Fibroblast of lung (primary cell): ENCODE measurements around the gene RABAC1. TPM values are rescaled to one million over a fixed set of nuclear protein-coding genes. Genes with fewer than 3 reads are reported as not detected.

Experiments
- DNase-seq, 2 donors: peaks; one replicate each; pipeline versions ENCODE4 v3.0.0 to v3.0.0-alpha.2; 2010; ENCODE audit warnings: low read depth in 2 of 2
- H2AFZ ChIP-seq: 2 replicates; pipeline ENCODE4 v1.5.1; 2012; ENCODE audit warnings: low read length, control low read depth, inconsistent platforms
- H3K27ac ChIP-seq: 2 replicates; pipeline ENCODE4 v1.5.1; 2011; ENCODE audit warnings: low read length, control low read depth; ENCODE audit not compliant: insufficient read depth
- H3K27me3 ChIP-seq: 2 replicates; pipeline ENCODE4 v1.5.1; 2011; ENCODE audit warnings: mild to moderate bottlenecking, low read length; ENCODE audit not compliant: control insufficient read depth, insufficient read depth
- H3K36me3 ChIP-seq: 2 replicates; pipeline ENCODE4 v1.5.1; 2011; ENCODE audit warnings: low read length; ENCODE audit not compliant: control insufficient read depth, insufficient read depth
- H3K4me1 ChIP-seq: 2 replicates; pipeline ENCODE4 v1.5.1; 2011; ENCODE audit warnings: low read length; ENCODE audit not compliant: control insufficient read depth, insufficient read depth; ENCODE audit errors: extremely low read depth
- H3K4me2 ChIP-seq: 2 replicates; pipeline ENCODE4 v1.5.1; 2011; ENCODE audit warnings: low read length, control low read depth; ENCODE audit not compliant: insufficient read depth; ENCODE audit errors: extremely low read depth
- H3K4me3 ChIP-seq, 4 experiments: fragments of 200-600 bp in 1 of 4; sonication (generic) in 1 of 4; replicated peaks in 1 of 4; 2 replicates each; pipeline ENCODE4 v1.5.1; 2011 to 2016; ENCODE audit warnings: low read length in 4 of 4, low read depth in 3 of 4, mild to moderate bottlenecking in 3 of 4, control low read depth in 2 of 4, inconsistent platforms in 1 of 4, mixed read lengths in 1 of 4; ENCODE audit not compliant: insufficient read depth in 1 of 4; ENCODE audit errors: control extremely low read depth in 1 of 4
- H3K79me2 ChIP-seq: 2 replicates; pipeline ENCODE4 v1.5.1; 2012; ENCODE audit warnings: mild to moderate bottlenecking, low read length, inconsistent platforms; ENCODE audit not compliant: control insufficient read depth, insufficient read depth
- H3K9ac ChIP-seq: 2 replicates; pipeline ENCODE4 v1.5.1; 2011; ENCODE audit warnings: mild to moderate bottlenecking, low read length, control low read depth; ENCODE audit not compliant: insufficient read depth
- H3K9me3 ChIP-seq: 2 replicates; pipeline ENCODE4 v1.5.1; 2012; ENCODE audit warnings: low read depth, low read length; ENCODE audit not compliant: control insufficient read depth, insufficient read depth
- H4K20me1 ChIP-seq: 2 replicates; pipeline ENCODE4 v1.5.1; 2011; ENCODE audit warnings: low read length; ENCODE audit not compliant: control insufficient read depth, insufficient read depth; ENCODE audit errors: extremely low read depth
- EZH2 ChIP-seq: IDR thresholded peaks from 2 replicates; pipeline ENCODE4 v1.5.1; 2012; ENCODE audit warnings: low read length, control low read depth, mild to moderate bottlenecking; ENCODE audit errors: missing control alignments
- polyA plus RNA-seq, 2 donors: library from polyadenylated mRNA; depleted of rRNA in 1 of 2; stranded (reverse) in 1 of 2; unstranded in 1 of 2; fragments of >200 nt; gene quantifications; 2 replicates each; pipeline ENCODE4 v1.2.1, GENCODE V29; 2011 to 2012; ENCODE audit warnings: missing spikeins in 1 of 2
- total RNA-seq: library from RNA; depleted of rRNA; stranded (reverse); fragments of >200 nt; gene quantifications from 2 replicates; pipeline ENCODE4 v1.2.1, GENCODE V29; 2014
- TF ChIP-seq, protein P1 (sequence below), 2 donors: IDR thresholded peaks in 1 of 2; conservative IDR thresholded peaks in 1 of 2; 1 replicate in 1 of 2; 2 replicates in 1 of 2; pipeline ENCODE4 v1.5.1; 2011 to 2012; ENCODE audit warnings: low read length in 2 of 2, control low read depth in 1 of 2, inconsistent platforms in 1 of 2, low read depth in 1 of 2, mild to moderate bottlenecking in 1 of 2

The RABAC1 gene
- total and polyA plus RNA-seq, 2 donors (not counting 1 experiment from before 2014, with no cell fraction given) = 163 to 193 TPM

DNA sequence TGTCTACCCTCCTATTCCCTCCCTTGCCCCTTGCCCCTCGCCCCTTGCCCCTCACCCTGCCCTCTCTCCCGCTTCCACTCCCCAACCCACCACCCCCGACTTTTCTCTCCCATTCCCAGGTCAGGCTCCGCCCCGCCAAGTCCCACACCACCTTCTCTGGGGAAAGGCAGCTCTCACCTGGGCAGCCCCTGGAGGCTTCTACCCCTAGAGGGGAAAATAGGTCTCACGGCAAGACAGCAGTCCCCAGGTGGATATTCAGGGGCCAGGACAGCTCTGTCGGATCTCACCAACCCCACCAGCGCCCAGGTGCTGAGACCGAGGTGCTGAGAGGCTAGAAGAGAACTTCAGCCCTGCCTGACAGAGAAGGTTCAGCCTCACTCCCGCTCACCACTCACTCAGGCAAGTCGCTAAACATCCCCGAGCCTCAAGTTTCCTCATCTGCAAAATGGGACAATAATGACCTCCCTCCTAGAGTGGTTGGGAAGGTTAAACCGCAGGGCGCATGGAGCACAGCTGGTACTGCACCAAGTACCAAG is 29.5 kb downstream of the RABAC1 start:
- DNase-seq = no peak
- H3K27me3 ChIP-seq = peaks cover 75% of the 10 kb centered on the region

DNA sequence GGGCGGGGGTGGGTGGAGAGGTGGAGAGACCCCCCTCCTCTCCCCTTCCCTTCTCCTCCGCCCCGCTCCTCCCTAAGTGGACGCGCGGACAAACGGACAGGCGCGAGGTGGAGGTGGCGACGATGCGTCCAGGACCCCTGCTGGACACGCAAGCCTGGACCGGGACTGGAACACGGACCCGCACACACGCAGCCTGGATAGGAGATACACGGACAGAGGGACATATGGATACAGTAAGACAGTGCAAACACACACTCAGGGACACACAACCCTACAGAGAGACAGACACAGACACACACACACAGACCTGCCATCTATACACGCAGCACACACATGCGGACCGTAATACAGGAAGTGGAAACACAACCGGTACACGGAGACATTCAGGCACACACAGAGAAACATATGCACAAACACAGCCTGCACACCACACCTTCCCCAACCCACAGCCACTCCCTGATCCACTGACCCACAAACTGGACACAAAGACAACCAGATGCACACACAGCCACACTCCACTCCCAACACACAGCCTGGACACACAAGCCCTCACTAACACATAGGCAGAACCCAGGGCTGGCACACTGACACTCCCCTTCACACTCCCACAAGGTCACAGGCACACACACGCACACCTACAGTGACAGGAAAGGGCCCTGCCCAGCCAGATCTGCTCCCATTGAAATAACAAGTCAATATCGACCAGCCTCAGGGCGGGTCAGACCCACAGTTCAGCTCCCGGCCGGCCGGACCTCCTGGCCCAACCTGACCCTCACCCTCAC is 30.2 kb downstream of the RABAC1 start:
- no peak overlapping the region for H3K9ac ChIP-seq
- no peaks in the 10 kb centered on the region for H4K20me1 ChIP-seq
- H3K4me3 ChIP-seq = peak overlapping the region in 2 of 4 experiments; percentile 17 to 42
- H3K27ac ChIP-seq = no peak overlapping the region
- TF ChIP-seq EZH2 = peak; percentile 98
- TF ChIP-seq, protein P1, sequence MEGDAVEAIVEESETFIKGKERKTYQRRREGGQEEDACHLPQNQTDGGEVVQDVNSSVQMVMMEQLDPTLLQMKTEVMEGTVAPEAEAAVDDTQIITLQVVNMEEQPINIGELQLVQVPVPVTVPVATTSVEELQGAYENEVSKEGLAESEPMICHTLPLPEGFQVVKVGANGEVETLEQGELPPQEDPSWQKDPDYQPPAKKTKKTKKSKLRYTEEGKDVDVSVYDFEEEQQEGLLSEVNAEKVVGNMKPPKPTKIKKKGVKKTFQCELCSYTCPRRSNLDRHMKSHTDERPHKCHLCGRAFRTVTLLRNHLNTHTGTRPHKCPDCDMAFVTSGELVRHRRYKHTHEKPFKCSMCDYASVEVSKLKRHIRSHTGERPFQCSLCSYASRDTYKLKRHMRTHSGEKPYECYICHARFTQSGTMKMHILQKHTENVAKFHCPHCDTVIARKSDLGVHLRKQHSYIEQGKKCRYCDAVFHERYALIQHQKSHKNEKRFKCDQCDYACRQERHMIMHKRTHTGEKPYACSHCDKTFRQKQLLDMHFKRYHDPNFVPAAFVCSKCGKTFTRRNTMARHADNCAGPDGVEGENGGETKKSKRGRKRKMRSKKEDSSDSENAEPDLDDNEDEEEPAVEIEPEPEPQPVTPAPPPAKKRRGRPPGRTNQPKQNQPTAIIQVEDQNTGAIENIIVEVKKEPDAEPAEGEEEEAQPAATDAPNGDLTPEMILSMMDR (conservative IDR thresholded peaks at IDR 0.05 in 1 of 2, IDR thresholded peaks at IDR 0.05 in 1 of 2; ENCODE audit: low read depth in 1 of 2, low read length in 2 of 2) = no peak
- peaks cover 5% of the 10 kb centered on the region for H3K4me1 ChIP-seq
- peaks cover 71% of the 10 kb centered on the region for H3K27me3 ChIP-seq
- DNase-seq = no peak
- H3K4me2 ChIP-seq = peak overlapping the region; percentile 32
- no peaks in the 10 kb centered on the region for H3K9me3 ChIP-seq
- H2AFZ ChIP-seq = peak overlapping the region; percentile 12
- no peaks in the 10 kb centered on the region for H3K79me2 ChIP-seq
- no peaks in the 10 kb centered on the region for H3K36me3 ChIP-seq

More for the DNA sequence above, 29.5 kb downstream of the RABAC1 start:
- Histone ChIP-seq H4K20me1 (no peaks in the 10 kb centered on the region), H3K9me3 (no peaks in the 10 kb centered on the region), H2AFZ (no peak overlapping the region), H3K4me1 (peaks cover 5% of the 10 kb centered on the region), H3K79me2 (no peaks in the 10 kb centered on the region), H3K36me3 (no peaks in the 10 kb centered on the region), H3K4me3 (no peak overlapping the region), H3K4me2 (no peak overlapping the region), H3K27ac (no peak overlapping the region), H3K9ac (no peak overlapping the region)
- TF ChIP-seq EZH2 = no peak
- TF ChIP-seq, protein P1 (conservative IDR thresholded peaks at IDR 0.05 in 1 of 2, IDR thresholded peaks at IDR 0.05 in 1 of 2; ENCODE audit: low read depth in 1 of 2, low read length in 2 of 2) = no peak

DNA sequence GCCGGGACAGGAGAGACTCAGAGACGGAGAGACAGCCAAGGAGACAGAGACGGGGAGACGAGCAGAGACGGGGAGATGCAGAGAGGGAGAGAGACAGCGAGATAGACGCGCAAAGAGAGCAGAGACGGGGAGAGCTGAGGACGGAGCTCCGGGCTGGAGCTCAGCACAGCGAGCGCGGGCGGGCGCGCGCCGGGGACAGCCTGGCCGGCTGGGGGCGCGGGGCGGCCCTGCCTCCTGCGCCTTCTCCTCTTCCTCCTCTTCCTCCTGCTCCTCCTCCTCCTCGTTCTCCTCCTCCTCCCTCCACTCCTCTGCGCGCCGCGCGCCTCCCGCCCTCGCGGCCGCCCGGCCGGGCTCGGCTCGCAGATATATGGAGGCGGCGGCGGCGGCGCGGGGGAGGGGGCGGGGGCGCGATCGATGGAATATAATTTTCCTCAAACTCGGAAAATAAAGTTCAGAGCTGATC is 30.9 kb downstream of the RABAC1 start, which contains the start of gene ERFL:
Gene ERFL, minus strand, starts transcription at position 229 of the 463 bp plus-strand sequence. CDS start 15,530 bp downstream, outside the sequence.
- Histone ChIP-seq H3K27me3 (peaks cover 65% of the 10 kb centered on the region), H2AFZ (peak within 1 kb of the TSS; percentile 26), H3K36me3 (no peaks in the 10 kb centered on the region), H3K4me3 (peak within 1 kb of the TSS in 3 of 4 experiments; percentile 26 to 42 (median 37)), H3K4me1 (peaks cover 5% of the 10 kb centered on the region), H3K79me2 (no peaks in the 10 kb centered on the region), H3K27ac (no peak within 1 kb of the TSS), H4K20me1 (no peaks in the 10 kb centered on the region), H3K4me2 (peak within 1 kb of the TSS; percentile 59), H3K9ac (no peak within 1 kb of the TSS), H3K9me3 (no peaks in the 10 kb centered on the region)
- TF ChIP-seq, protein P1 (conservative IDR thresholded peaks at IDR 0.05 in 1 of 2, IDR thresholded peaks at IDR 0.05 in 1 of 2; ENCODE audit: low read depth in 1 of 2, low read length in 2 of 2) = no peak
- no peak for TF ChIP-seq EZH2
- no peak for DNase-seq
